B cell (primary cell): ENCODE data around the gene RPS18. TPM values are rescaled to one million over a fixed set of nuclear protein-coding genes. Genes with fewer than 3 reads are reported as not detected.
A peak's percentile ranks its signal among the peaks of the same experiment; 100 is the strongest.
"Not testable (repeated sequence)": the region's sequence is repeated elsewhere in the genome, so short reads cannot be mapped to it uniquely, and the experiment has no call there.

Source experiments
- ATAC-seq: fragments of 200-7000 bp; cut with Tn5 transposase; one replicate; pipeline ENCODE4 v1.10.0; 2021; ENCODE audit warnings: low read depth, mild to moderate bottlenecking, moderate number of reproducible peaks, moderate library complexity
- CTCF ChIA-PET: fragments of 350-600 bp; sonication (Branson Sonifier 250); formaldehyde crosslinking; loops from one replicate; lab custom pipeline; 2021; ENCODE audit warnings: antibody characterized with exemption, inconsistent platforms; lab: Charles Lee
- POLR2A ChIA-PET: fragments of 350-600 bp; sonication (Branson Sonifier 250); formaldehyde crosslinking; loops from one replicate; lab custom pipeline; 2021; ENCODE audit warnings: antibody characterized with exemption; lab: Charles Lee
- DNase-seq: peaks from one replicate; pipeline ENCODE4 v3.0.0; 2013
- H2AFZ ChIP-seq: 2 replicates; pipeline ENCODE4 v1.6.1; 2012; ENCODE audit warnings: mild to moderate bottlenecking, low read depth, low read length; ENCODE audit not compliant: insufficient read depth, poor library complexity, severe bottlenecking
- H3K27ac ChIP-seq, 2 donors: 1 replicate in 1 of 2; 2 replicates in 1 of 2; pipeline ENCODE4 v1.5.1; 2012 to 2013; ENCODE audit warnings: low read length in 2 of 2, mild to moderate bottlenecking in 2 of 2, moderate library complexity in 1 of 2
- H3K27me3 ChIP-seq, 4 experiments: fragments of 200-600 bp in 1 of 4; sonication (generic) in 1 of 4; replicated peaks in 1 of 4; 1 replicate in 2 of 4; 2 replicates in 2 of 4; pipeline versions ENCODE4 v1.6.1 to v1.7.0; 2013 to 2016; ENCODE audit warnings: low read length in 3 of 4, mild to moderate bottlenecking in 2 of 4, mixed read lengths in 1 of 4, moderate library complexity in 1 of 4; ENCODE audit not compliant: insufficient read depth in 4 of 4, control insufficient read depth in 3 of 4; ENCODE audit errors: control extremely low read depth in 1 of 4
- H3K36me3 ChIP-seq, 2 experiments: replicated peaks in 1 of 2; 1 replicate in 1 of 2; 2 replicates in 1 of 2; pipeline versions ENCODE4 v1.6.1 to v1.7.1; 2013; ENCODE audit warnings: low read length in 1 of 2; ENCODE audit not compliant: insufficient read depth in 2 of 2, control insufficient read depth in 1 of 2; ENCODE audit errors: control extremely low read depth in 1 of 2, extremely low read depth in 1 of 2
- H3K4me1 ChIP-seq, 2 donors: fragments of 200-600 bp in 1 of 2; sonication (generic) in 1 of 2; 1 replicate in 1 of 2; 2 replicates in 1 of 2; pipeline versions ENCODE4 v1.5.1 to v1.6.1; 2013 to 2017; ENCODE audit warnings: low read length in 2 of 2; ENCODE audit not compliant: control insufficient read depth in 2 of 2, insufficient read depth in 2 of 2
- H3K4me2 ChIP-seq: replicated peaks from 2 replicates; pipeline ENCODE3; 2012; ENCODE audit warnings: mild to moderate bottlenecking, low read depth, low read length; ENCODE audit not compliant: poor library complexity, severe bottlenecking
- H3K4me3 ChIP-seq, 5 experiments: fragments of 200-600 bp in 1 of 5; sonication (generic) in 1 of 5; 1 replicate in 3 of 5; 2 replicates in 2 of 5; pipeline versions ENCODE4 v1.5.1 to v1.7.0; 2011 to 2016; ENCODE audit warnings: low read length in 4 of 5, mild to moderate bottlenecking in 4 of 5, low read depth in 2 of 5, control low read depth in 1 of 5, moderate library complexity in 1 of 5; ENCODE audit not compliant: insufficient read depth in 1 of 5; ENCODE audit errors: control extremely low read depth in 1 of 5, extremely low read depth in 1 of 5
- H3K79me2 ChIP-seq: fragments of 200-600 bp; sonication (generic); one replicate; pipeline ENCODE4 v1.6.0; 2016; ENCODE audit warnings: low read length; ENCODE audit not compliant: control insufficient read depth, insufficient read depth
- H3K9ac ChIP-seq: fragments of 200-600 bp; sonication (generic); 2 replicates; pipeline ENCODE4 v1.6.1; 2017; ENCODE audit warnings: mild to moderate bottlenecking, low read length, moderate library complexity
- H3K9me3 ChIP-seq, 3 donors: one replicate each; pipeline versions ENCODE4 v1.6.1 to v1.7.1; 2013; ENCODE audit warnings: low read length in 2 of 3; ENCODE audit not compliant: control insufficient read depth in 2 of 3, insufficient read depth in 1 of 3; ENCODE audit errors: control extremely low read depth in 1 of 3
- H4K20me1 ChIP-seq: 2 replicates; pipeline ENCODE4 v1.6.0; 2012; ENCODE audit warnings: mild to moderate bottlenecking, low read length; ENCODE audit not compliant: insufficient read depth, control insufficient read depth, poor library complexity, severe bottlenecking
- H3K27ac Mint-ChIP-seq: one replicate; pipeline ENCODE4 v1.8.0; 2021; ENCODE audit warnings: mixed read lengths
- H3K27me3 Mint-ChIP-seq: one replicate; pipeline ENCODE4 v1.8.0; 2021; ENCODE audit warnings: mixed read lengths
- H3K4me1 Mint-ChIP-seq: one replicate; pipeline ENCODE4 v1.8.0; 2021; ENCODE audit warnings: mixed read lengths
- H3K4me3 Mint-ChIP-seq: one replicate; pipeline ENCODE4 v1.8.0; 2021; ENCODE audit warnings: mixed read lengths
- H3K9me3 Mint-ChIP-seq: one replicate; pipeline ENCODE4 v1.8.0; 2022; ENCODE audit warnings: mixed read lengths; ENCODE audit not compliant: insufficient read depth
- EZH2 ChIP-seq: IDR thresholded peaks from 2 replicates; pipeline ENCODE4 v1.6.1; 2012; ENCODE audit warnings: borderline replicate concordance, low read depth, mild to moderate bottlenecking, moderate library complexity, low read length; ENCODE audit not compliant: insufficient read depth, poor library complexity, severe bottlenecking
- WGBS: methylation state at CpG from one replicate; pipeline ENCODE4 v1.1.5; 2013; ENCODE audit warnings: missing lambda C conversion rate; ENCODE audit not compliant: insufficient coverage; 5-methylcytosine and 5-hydroxymethylcytosine counted together
- intact Hi-C: fragments of 100-400 bp; cut with micrococcal nuclease; formaldehyde crosslinking; loops from one replicate; pipeline ENCODE4 v1.10.0; 2022
- polyA plus RNA-seq: library from polyadenylated mRNA; depleted of rRNA; stranded (reverse); fragments of >200 nt; gene quantifications from 2 replicates; pipeline ENCODE4 v1.2.3, GENCODE V29; 2012
- total RNA-seq, 2 donors: library from RNA; stranded (reverse); fragments of 120-200 nt in 1 of 2; gene quantifications; 1 replicate in 1 of 2; 2 replicates in 1 of 2; pipeline versions ENCODE4 v1.2.3 to v1.2.4, GENCODE V29; 2013 to 2022
- TF ChIP-seq, protein P1 (sequence below): fragments of 200-600 bp; IDR thresholded peaks from one replicate; pipeline ENCODE4 v1.8.0; 2022; ENCODE audit warnings: antibody characterized with exemption, mild to moderate bottlenecking

RPS18 gene
- total and polyA plus RNA-seq, 2 donors (not counting 1 experiment from before 2014, with no cell fraction given): 3,830 to 5,829 TPM

DNA sequence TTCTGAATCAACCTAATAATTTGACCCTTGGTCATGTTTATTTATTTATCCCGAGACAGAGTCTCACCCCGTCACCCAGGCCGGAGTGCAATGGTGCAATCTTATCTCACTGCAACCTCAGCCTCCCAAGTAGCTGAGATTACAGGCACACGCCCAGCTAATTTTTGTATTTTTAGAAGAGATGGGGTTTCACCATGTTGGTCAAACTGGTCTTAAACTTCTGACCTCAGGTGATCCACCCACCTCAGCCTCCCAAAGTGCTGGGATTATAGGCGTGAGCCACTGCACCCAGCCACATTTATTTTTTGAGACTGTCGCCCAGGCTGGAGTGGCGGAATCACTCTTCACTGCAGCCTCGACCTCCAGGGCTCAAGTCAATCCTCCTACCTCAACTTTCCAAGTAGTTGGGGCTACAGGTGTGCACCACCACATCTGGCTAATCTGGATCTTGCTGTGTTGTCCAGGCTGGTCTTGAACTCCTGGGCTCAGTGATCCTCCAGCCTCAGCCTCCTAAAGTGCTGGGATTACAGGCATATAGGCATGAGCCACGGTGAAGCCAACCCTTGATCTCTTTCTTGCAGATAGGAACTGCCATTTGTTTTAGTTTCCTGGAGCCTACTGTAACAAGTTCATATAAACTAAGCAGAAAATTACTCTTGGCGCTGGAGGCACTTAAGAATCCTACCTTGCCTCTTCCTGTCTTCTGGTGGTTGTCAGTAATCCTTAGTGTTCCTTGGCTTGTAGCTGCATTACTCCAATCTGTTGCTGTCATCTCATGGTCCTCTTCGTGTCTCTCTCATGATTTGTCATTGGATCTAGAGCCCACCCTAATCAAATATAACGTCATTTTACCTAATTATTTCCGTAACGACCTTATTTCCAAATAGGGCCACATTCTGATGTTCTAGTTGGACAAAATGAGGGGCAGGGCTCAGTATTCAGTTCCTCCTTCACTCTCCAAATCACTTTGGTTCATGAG, 2.3 kb downstream of the RPS18 start:
- Histone ChIP-seq H3K9ac (no peak overlapping the region), H4K20me1 (peaks cover 31% of the 10 kb centered on the region), H3K36me3 (peaks cover 7 to 42% of the 10 kb centered on the region in 2 experiments), H3K27me3 (no peaks in the 10 kb centered on the region), H3K4me3 (no peak overlapping the region), H3K79me2 (peaks cover 55% of the 10 kb centered on the region), H3K27ac (peak overlapping the region in 1 of 2 donors; percentile 87), H2AFZ (no peak overlapping the region), H3K4me1 (peaks cover 59 to 75% of the 10 kb centered on the region in 2 donors), H3K9me3 (no peaks in the 10 kb centered on the region), H3K4me2 (peak overlapping the region; percentile 90)
- intact Hi-C loops: loop anchor here (5.0 kb wide), 1 partner anchor 308 kb away; the partner anchor contains the start of gene BAK1
- no peak for ATAC-seq
- no peaks in the 10 kb centered on the region for H3K27me3 Mint-ChIP-seq
- no peaks in the 10 kb centered on the region for H3K9me3 Mint-ChIP-seq
- peak overlapping the region; percentile 91 for H3K27ac Mint-ChIP-seq
- 64% methylated on average over 7 of the region's 14 CpGs for WGBS
- TF ChIP-seq, protein P1, sequence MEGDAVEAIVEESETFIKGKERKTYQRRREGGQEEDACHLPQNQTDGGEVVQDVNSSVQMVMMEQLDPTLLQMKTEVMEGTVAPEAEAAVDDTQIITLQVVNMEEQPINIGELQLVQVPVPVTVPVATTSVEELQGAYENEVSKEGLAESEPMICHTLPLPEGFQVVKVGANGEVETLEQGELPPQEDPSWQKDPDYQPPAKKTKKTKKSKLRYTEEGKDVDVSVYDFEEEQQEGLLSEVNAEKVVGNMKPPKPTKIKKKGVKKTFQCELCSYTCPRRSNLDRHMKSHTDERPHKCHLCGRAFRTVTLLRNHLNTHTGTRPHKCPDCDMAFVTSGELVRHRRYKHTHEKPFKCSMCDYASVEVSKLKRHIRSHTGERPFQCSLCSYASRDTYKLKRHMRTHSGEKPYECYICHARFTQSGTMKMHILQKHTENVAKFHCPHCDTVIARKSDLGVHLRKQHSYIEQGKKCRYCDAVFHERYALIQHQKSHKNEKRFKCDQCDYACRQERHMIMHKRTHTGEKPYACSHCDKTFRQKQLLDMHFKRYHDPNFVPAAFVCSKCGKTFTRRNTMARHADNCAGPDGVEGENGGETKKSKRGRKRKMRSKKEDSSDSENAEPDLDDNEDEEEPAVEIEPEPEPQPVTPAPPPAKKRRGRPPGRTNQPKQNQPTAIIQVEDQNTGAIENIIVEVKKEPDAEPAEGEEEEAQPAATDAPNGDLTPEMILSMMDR: no peak
- no peak for TF ChIP-seq EZH2
- ChIA-PET CTCF (interaction anchor here (1.2 kb wide), 1 partner anchor 15 kb away, joined by 3 read pairs; the partner anchor contains the start of genes PFDN6 and WDR46), POLR2A (interaction anchor here (0.7 to 5.1 kb wide), 2 partner anchors 15 to 1078 kb away, joined by 5 to 39 read pairs; partner anchors contain the start of genes PFDN6 and WDR46)
- peaks cover 81% of the 10 kb centered on the region for H3K4me1 Mint-ChIP-seq
- H3K4me3 Mint-ChIP-seq: peak overlapping the region; percentile 94
- DNase-seq: no peak

DNA sequence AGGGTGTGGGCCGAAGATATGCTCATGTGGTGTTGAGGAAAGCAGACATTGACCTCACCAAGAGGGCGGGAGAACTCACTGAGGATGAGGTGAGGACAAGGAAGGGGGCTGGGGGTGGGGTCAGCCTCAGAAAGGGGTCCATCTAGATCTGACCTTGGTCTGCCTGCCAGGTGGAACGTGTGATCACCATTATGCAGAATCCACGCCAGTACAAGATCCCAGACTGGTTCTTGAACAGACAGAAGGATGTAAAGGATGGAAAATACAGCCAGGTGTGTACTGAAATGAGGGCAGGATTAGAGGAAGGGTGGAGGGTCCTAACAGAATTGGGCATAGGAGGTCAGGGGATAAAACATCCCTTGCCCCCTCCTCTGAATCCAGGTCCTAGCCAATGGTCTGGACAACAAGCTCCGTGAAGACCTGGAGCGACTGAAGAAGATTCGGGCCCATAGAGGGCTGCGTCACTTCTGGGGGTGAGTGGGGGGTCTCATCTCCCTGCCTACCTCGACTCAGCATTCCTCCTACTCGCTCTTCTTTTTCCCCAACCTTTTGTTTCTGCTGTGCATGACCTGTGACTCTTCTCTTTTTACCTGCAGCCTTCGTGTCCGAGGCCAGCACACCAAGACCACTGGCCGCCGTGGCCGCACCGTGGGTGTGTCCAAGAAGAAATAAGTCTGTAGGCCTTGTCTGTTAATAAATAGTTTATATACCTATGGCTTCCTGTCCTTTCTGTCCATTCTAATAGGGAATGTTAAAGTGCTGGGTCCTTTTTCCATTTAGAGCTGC, 4.1 kb downstream of the RPS18 start:
- peak overlapping the region; percentile 91 for H3K27ac Mint-ChIP-seq
- Histone ChIP-seq H3K4me1 (peaks cover 57 to 73% of the 10 kb centered on the region in 2 donors), H4K20me1 (peaks cover 47% of the 10 kb centered on the region), H3K27ac (peak overlapping the region; percentile 80 to 87), H3K4me3 (peak overlapping the region in 4 of 5 experiments; percentile 78 to 86 (median 78)), H3K36me3 (peaks cover 5 to 53% of the 10 kb centered on the region in 2 experiments), H3K9ac (peak overlapping the region; percentile 91), H3K79me2 (peaks cover 39% of the 10 kb centered on the region), H3K4me2 (peak overlapping the region; percentile 95)
- H3K27me3 ChIP-seq, DNase-seq, H2AFZ ChIP-seq, H3K9me3 Mint-ChIP-seq, H3K9me3 ChIP-seq, intact Hi-C loops, H3K27me3 Mint-ChIP-seq, ATAC-seq: not testable (repeated sequence)
- 80% methylated on average over 7 of the region's 16 CpGs for WGBS
- H3K4me3 Mint-ChIP-seq: peak overlapping the region; percentile 92
- CTCF ChIA-PET: interaction anchor here (0.6 to 3.9 kb wide), 10 partner anchors 11 to 811 kb away, joined by 3 to 41 read pairs (median 10); partner anchors contain the start of genes PFDN6, RGL2, TAPBP and WDR46
- POLR2A ChIA-PET: interaction anchor here (0.6 to 5.1 kb wide), 5 partner anchors 13 to 115 kb away, joined by 4 to 39 read pairs (median 8); partner anchors contain the start of genes KIFC1, PFDN6 and WDR46
- H3K4me1 Mint-ChIP-seq: peaks cover 75% of the 10 kb centered on the region
